Endometrium (tissue), 2 donors: ENCODE results near the gene ITGA5.
A peak's percentile ranks its signal among the peaks of the same experiment; 100 is the strongest.

Source experiments
- FAIRE-seq: peaks from 2 replicates; lab custom pipeline; 2012; peaks lifted over from hg19 to GRCh38; lab: Jason Lieb, UNC
- donor health status: control.
- donor health status: control.

The ITGA5 gene

DNA sequence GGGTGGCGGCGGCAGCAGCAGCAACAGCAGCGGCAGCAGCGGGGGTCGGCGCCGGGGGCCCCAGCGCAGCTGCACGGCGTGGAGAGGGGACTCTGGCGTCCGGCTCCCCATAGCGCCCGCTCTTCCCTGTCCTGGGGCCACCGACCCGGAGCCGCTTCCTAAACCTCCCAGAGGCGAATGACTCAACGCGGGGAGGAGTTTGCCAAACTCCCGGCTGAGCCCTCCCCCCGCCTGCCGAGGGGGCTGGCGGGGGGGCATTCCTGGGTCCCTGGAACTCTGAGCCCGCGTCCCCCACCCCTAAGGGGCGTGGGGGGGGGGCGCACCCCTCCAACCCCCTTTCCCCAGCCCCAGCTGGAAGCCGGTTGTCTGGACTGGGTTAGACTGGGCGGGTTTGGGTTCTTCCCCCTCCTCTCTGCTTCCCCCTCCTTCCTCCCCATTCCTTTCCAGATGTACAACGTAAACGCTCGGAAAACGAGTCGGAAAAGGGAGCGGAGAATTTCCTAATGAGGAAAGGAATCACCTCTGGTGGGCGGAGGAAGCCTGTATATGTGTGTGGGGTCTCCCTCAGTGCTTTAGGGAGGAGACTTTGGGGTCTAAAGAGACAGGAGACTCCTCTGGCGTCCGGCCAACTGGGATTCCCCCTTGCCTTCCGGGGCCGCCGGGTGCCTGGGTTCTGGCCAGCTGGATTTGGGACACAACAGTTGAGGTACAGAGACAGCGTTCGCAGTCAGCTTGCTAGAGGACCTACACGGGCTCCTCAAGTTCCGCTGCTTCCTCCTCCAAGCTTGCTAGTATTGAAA lies at the start of gene ITGA5:
Gene ITGA5, minus strand, starts transcription at position 179 of the 800 bp plus-strand sequence. Its CDS starts 68 bp downstream, at position 111.
- no peak for FAIRE-seq

GRCh38 chr12:54465857-54466523 lies 46.9 kb upstream of the ITGA5 start:
- no peak for FAIRE-seq

DNA sequence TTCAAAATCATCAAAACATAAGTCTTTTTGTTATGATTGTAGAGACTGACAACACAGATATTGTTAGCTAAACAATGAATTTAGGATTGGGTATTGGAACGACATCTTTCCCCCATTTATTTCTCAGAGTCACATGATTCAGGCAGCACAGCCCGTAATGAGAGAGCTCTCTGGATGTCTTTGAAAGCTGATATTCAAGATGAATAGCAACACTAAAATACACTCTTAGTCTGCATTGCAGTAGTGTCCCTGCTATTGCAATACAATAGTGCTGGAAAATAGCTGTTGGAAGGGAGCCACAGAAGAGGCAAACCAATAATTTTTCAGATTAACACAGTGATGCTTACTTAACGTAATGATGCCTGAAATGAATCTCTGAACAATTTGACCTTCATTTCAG lies 44.4 kb upstream of the ITGA5 start:
- FAIRE-seq = no peak

- FAIRE-seq = no peak
These were observed 44.0 kb upstream of the ITGA5 start for GRCh38 chr12:54463034-54463433.

- FAIRE-seq = no peak
These were observed 41.4 kb upstream of the ITGA5 start for GRCh38 chr12:54460317-54460923.

GRCh38 chr12:54459355-54459754 lies 40.3 kb upstream of the ITGA5 start:
- no peak for FAIRE-seq

GRCh38 chr12:54455760-54456469 lies 36.8 kb upstream of the ITGA5 start:
- no peak for FAIRE-seq

DNA sequence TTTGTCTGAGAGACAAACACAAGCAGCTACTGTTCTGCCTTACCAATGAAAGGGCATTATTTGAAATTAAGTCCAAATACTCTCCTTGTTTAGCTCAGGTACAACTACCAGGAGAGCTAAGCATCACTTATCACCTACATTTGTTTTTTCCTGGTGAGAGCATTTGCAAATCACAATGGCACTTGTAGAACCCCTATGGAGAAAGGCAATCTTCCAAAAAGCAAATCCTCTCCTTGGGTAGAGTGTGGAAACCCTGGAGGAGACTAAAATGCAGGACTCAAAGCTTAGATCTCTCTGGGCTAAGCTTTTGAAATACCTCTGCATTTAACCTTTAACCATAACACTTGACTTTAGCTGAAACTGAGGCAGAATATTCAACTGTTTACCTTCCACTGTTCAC lies 33.6 kb upstream of the ITGA5 start:
- FAIRE-seq = no peak

DNA sequence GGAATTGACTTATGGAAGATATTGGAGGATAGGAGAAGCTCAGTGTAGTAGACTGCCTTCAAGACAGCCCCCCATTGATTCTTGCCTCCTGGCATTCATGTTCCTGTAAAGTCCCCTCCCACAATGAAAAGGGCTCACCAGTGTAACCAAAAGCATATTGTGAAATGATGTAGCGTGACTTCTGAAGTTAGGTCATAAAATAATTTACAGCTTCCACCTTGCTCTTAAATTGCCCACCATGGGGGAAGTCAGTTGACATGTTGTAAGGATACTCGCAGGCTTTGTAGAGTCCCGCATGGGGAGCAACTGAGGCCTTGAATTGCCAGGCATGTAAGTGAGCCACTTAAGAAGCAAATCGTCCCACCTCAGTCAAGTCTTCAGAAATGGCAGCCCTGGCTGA lies 29.3 kb upstream of the ITGA5 start:
- no peak for FAIRE-seq

DNA sequence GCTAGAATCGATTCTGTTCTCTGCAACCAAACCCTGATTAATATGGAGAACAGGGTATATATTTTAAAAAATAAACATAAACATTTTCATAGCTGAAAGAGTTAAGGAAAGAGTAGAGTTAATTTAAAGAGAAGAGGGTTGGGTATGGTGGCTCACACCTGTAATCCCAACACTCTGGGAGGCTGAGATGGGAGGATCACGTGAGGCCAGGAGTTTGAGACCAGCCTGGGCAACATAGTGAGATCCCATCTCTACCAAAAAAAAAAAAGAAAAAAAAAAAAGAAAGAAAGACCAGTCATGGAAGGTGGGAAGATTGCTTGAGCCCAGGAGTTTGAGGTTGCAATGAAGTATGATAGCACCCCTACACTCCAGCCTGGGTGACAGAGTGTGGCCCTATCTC lies 28.9 kb upstream of the ITGA5 start:
- FAIRE-seq = no peak

GRCh38 chr12:54444206-54444605 lies 25.1 kb upstream of the ITGA5 start:
- FAIRE-seq = no peak

DNA sequence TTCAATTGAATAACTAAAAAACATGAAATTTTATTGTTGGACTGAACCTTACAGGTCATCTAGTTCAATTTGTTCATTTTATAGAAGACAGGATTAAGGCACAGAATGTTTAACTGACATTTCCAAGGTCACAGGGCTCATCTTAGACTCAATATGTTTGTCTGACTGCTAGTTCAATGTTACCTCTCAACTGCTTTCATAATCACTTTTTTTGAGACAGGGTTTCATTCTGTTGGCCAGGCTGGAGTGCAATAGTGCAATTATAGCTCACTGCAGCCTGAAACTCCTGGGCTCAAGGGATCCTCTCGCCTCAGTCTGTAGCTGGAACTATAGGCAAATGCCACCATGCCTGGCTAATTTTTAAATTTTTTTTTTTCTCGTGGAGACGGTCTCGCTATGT lies 24.4 kb upstream of the ITGA5 start:
- no peak for FAIRE-seq

- FAIRE-seq = no peak
These were observed 23.9 kb upstream of the ITGA5 start for GRCh38 chr12:54442961-54443360.

GRCh38 chr12:54442099-54442498 lies 23.0 kb upstream of the ITGA5 start:
- FAIRE-seq = no peak

- FAIRE-seq = peak; percentile 51
These were observed 20.6 kb upstream of the ITGA5 start for GRCh38 chr12:54439521-54440255.

DNA sequence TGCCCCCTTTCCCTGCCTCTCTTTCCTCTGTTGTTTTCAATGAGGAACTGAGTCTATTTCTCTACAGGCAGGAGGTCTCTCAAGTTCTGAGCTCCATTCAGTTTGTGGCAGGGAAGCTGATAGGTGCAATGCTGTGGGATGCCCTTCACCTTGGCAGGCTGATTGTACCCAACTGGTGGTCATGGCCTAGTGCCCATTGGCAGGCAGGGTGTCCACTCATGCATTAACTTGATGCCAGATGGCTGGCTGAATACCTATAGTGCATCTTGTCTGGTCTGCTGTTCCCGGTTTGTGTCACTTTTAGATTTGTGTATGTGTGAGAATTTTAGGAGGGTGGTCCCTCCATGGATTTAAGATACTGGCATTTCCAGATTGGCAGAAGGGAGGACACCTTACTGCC lies 20.0 kb upstream of the ITGA5 start:
- no peak for FAIRE-seq

- no peak for FAIRE-seq
These were observed 19.5 kb upstream of the ITGA5 start for GRCh38 chr12:54438517-54438916.

DNA sequence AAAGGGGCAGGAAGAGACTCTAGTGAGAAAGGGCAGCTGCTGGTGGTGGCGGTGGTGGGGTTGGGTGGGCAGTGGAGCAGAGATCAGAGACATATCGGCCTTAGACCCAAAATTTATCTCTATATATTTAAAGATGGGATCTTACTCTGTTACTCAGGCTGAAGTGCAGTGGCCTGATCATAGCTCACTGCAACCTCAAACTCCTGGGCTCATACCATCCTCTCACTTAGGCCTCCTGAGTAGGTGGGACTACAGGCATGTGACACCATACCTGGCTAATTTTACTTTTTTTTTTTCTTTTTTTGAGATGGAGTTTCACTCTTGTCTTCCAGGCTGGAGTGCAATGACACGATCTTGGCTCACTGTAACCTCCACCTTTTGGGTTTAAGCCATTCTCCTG lies 18.6 kb upstream of the ITGA5 start:
- no peak for FAIRE-seq

GRCh38 chr12:54437243-54437642 lies 18.2 kb upstream of the ITGA5 start:
- no peak for FAIRE-seq

DNA sequence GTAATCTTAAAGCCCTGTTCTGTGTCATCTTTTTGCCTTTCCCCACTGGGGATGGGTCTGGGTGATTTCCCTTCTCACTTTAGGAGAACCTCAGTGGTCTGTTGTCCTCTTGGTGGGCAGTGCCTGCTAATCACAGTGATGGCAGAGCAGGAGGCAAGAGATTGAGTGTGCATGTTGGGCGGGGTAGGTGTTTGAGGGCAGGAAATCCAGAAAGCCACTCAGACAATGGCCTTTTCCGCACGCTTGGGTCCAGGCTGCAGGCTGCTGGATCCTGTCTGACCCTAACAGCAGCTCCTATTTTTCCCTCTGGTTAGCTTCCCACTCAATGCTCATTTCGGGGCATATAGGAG lies 13.7 kb upstream of the ITGA5 start:
- no peak for FAIRE-seq

- FAIRE-seq = no peak
These were observed 13.1 kb upstream of the ITGA5 start for GRCh38 chr12:54431911-54432814.
